ENCODE measurements around the gene PCDH1.

- TF ChIP-seq CTCF (conservative IDR thresholded peaks at IDR 0.05): no peak
- TF ChIP-seq ZFX (IDR thresholded peaks at IDR 0.05): no peak
These were observed 20.0 kb downstream of the PCDH1 start for GRCh38 chr5:141858079-141858765.

Measured in C4-2B (cell line).